ENCODE results near the gene LYPD6B. TPM values are rescaled to one million over a fixed set of nuclear protein-coding genes. Genes with fewer than 3 reads are reported as not detected.

The LYPD6B gene
- total and polyA plus RNA-seq, 8 donors = 0.79 to 35.8 (median 24.6) TPM

DNA sequence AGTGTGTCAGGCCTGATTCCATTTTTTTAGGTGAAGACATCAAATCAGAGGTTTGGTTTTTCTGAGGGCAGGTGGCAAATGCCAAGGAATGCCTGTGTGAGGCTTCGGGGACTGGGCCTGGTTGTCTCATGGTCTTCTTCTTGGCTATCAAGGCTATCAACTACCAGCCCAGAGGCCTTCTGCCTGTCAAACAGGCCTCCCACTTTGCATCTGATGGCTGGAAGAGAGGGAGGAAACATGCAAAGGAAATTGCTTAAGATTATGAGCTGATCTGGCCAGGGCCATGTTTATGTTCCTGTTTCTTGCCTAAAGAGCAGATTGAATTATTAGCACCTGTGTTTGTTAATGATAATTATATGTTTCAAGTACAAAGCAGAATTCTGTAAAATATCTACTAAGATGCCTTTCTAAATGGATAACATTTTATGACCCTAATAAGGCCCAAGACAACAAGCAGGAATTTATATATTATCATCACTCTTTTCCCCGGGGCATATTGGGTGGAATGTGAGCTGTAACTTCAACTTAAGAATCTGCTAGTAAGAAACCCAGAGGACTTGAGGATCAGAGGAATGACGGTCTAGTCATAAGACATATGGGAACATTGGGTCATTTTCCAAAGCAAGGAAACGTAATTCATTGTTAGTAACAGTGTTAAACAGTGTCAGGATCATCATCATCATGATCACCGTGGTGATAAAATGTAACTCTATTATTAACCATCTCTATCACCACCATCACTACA, 123.2 kb downstream of the LYPD6B start:
- DNase-seq = no peak
- Histone ChIP-seq H3K4me3 (no peak overlapping the region), H3K36me3 (no peaks in the 10 kb centered on the region), H3K27ac (peak overlapping the region in 1 of 2 donors; percentile 45), H3K27me3 (no peaks in the 10 kb centered on the region), H3K9me3 (peaks cover 0 to 2% of the 10 kb centered on the region in 2 donors), H3K4me1 (peaks cover 0 to 13% of the 10 kb centered on the region in 2 donors)
- TF ChIP-seq, protein P1, sequence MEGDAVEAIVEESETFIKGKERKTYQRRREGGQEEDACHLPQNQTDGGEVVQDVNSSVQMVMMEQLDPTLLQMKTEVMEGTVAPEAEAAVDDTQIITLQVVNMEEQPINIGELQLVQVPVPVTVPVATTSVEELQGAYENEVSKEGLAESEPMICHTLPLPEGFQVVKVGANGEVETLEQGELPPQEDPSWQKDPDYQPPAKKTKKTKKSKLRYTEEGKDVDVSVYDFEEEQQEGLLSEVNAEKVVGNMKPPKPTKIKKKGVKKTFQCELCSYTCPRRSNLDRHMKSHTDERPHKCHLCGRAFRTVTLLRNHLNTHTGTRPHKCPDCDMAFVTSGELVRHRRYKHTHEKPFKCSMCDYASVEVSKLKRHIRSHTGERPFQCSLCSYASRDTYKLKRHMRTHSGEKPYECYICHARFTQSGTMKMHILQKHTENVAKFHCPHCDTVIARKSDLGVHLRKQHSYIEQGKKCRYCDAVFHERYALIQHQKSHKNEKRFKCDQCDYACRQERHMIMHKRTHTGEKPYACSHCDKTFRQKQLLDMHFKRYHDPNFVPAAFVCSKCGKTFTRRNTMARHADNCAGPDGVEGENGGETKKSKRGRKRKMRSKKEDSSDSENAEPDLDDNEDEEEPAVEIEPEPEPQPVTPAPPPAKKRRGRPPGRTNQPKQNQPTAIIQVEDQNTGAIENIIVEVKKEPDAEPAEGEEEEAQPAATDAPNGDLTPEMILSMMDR (IDR thresholded peaks at IDR 0.05) = no peak
- ATAC-seq = no peak
- intact Hi-C loops (cut with DNase I) = no loop called here

DNA sequence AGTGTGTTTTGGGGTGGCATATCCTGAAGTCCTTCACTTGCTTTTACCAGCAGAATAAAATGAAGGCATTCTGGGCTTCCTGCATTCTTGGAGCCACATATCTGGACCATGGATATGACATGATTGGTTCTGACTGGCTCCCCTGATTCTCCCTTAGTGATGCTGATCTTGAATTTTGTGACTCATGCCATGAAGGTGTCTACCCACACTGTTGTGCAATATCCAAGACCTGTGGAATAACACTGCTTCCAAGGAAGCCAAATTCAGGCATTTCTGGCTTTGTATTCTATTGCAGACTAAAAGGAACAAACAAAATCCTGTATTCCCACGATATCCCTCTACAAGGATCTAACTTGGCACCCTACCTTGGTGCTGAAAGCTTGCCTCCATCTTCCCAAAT, 125.8 kb downstream of the LYPD6B start:
- H3K4me1 ChIP-seq = peaks cover 0 to 13% of the 10 kb centered on the region in 2 donors
- ATAC-seq (no peak), DNase-seq (no peak)
- H3K27ac ChIP-seq = no peak overlapping the region
- no peak overlapping the region for H3K4me3 ChIP-seq
- peaks cover 0 to 2% of the 10 kb centered on the region in 2 donors for H3K9me3 ChIP-seq
- TF ChIP-seq, protein P1 (IDR thresholded peaks at IDR 0.05) = no peak
- no peaks in the 10 kb centered on the region for H3K36me3 ChIP-seq
- intact Hi-C loops (cut with DNase I) = no loop called here
- H3K27me3 ChIP-seq = no peaks in the 10 kb centered on the region

DNA sequence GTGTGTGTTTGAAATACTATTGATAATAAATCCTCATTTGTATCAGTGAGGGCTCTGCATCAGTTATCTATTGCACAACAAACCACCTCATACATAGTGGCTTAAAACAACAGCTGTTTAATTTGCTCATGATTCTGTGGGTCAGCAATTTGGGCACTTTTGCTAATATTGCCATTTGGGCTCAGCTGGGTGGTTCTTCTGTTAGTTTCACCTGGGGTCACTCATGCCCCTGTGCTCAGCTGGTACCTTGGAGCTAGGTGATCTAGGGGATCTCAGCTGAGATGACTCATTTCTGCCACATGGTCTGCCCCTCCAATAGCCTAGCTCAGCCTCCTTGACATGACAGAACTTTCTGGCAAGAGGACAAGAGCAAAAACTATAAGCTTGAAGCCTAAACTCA, 126.3 kb downstream of the LYPD6B start:
- Histone ChIP-seq H3K9me3 (peaks cover 0 to 2% of the 10 kb centered on the region in 2 donors), H3K36me3 (no peaks in the 10 kb centered on the region), H3K4me1 (peaks cover 0 to 13% of the 10 kb centered on the region in 2 donors), H3K4me3 (no peak overlapping the region), H3K27ac (no peak overlapping the region), H3K27me3 (no peaks in the 10 kb centered on the region)
- no peak for DNase-seq
- intact Hi-C loops (cut with DNase I) = no loop called here
- no peak for ATAC-seq
- TF ChIP-seq, protein P1 (IDR thresholded peaks at IDR 0.05) = no peak

DNA sequence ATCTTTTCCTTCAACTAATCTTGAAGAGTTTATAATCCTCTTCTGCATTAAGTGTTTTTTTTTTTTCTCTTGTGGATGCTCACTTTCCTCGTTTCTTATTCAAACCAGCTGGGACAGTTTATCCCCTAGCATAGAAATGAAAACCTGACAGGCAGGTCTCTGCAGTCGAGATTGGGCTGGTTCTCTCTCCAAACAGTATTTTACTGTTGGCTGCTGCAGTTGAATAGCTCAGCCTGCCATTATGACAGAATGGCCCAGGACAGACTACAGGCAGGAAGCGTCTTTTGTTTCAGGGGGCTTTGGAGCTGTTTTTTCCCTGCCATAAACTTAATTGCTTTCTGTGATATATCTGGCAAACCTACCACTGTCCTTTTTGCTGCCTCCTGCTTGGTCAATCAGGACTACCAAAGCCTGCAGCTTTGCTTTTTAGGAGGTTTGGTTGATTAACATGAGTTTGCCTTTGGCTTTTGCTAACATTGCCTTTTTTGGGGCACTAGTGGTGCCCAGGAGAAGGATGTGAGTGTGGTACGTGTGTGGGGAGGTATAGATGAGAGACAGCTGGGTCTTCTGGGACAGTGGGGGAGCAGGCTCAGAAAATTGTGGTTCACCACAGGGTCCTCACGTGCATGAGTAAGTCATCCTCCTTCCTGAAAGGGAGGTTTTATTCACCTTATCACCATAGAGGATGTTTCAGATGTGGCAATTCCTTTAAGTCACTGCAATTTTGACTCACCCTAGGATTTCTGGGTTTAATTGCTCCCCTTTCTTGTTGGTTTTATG, 128.7 kb downstream of the LYPD6B start:
- H3K36me3 ChIP-seq = no peaks in the 10 kb centered on the region
- H3K4me1 ChIP-seq = no peaks in the 10 kb centered on the region
- DNase-seq (no peak), ATAC-seq (no peak)
- no peaks in the 10 kb centered on the region for H3K27me3 ChIP-seq
- TF ChIP-seq, protein P1 (IDR thresholded peaks at IDR 0.05) = no peak
- intact Hi-C loops (cut with DNase I) = no loop called here
- no peak overlapping the region for H3K27ac ChIP-seq
- no peak overlapping the region for H3K4me3 ChIP-seq
- H3K9me3 ChIP-seq = peaks cover 0 to 7% of the 10 kb centered on the region in 2 donors

DNA sequence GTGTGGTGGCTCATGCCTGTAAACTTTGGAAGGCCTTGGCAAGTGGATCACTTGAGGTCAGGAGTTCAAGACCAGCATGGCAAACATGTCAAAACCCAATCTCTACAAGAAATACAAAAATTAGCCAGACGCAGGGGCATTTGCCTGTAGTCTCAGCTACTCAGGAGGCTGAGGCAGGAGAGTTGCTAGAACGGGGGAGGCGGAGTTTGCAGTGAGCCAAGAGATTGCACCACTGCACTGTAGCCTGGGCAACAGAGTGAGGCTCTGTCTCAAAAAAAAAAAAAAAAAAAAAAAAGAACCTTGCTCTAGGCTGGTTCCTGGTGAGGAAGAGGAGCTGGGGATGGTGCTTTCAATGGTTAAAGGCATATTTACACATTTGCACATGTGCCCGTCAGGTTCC, 129.4 kb downstream of the LYPD6B start:
- H3K27ac ChIP-seq = no peak overlapping the region
- TF ChIP-seq, protein P1 (IDR thresholded peaks at IDR 0.05) = no peak
- no peaks in the 10 kb centered on the region for H3K36me3 ChIP-seq
- intact Hi-C loops (cut with DNase I) = no loop called here
- ATAC-seq (no peak), DNase-seq (peak in 1 of 4 donors; percentile 28)
- H3K9me3 ChIP-seq = peaks cover 0 to 7% of the 10 kb centered on the region in 2 donors
- H3K4me1 ChIP-seq = no peaks in the 10 kb centered on the region
- no peaks in the 10 kb centered on the region for H3K27me3 ChIP-seq
- H3K4me3 ChIP-seq = no peak overlapping the region

Measured in left lung (tissue), 10 donors.